GM23338 (cell line): ENCODE measurements around the gene ADGRB3. TPM values are rescaled to one million over a fixed set of nuclear protein-coding genes. Genes with fewer than 3 reads are reported as not detected.

ENCODE experiments used
- ATAC-seq: fragments of 200-7000 bp; cut with Tn5 transposase; 3 replicates; pipeline ENCODE4 v1.9.1; 2020
- DNase-seq: peaks from one replicate; pipeline ENCODE4 v3.0.0-alpha.2; 2015; ENCODE audit warnings: low spot score
- H2AFZ ChIP-seq: fragments of 200-600 bp; sonication (generic); 2 replicates; pipeline ENCODE4 v1.8.0; 2016; ENCODE audit warnings: antibody characterized with exemption, mild to moderate bottlenecking, moderate library complexity
- H3F3A ChIP-seq: fragments of 200-600 bp; sonication (generic); replicated peaks from 2 replicates; pipeline ENCODE4 v1.8.0; 2017; ENCODE audit warnings: antibody characterized with exemption, mixed run types, low read depth
- H3K27ac ChIP-seq: fragments of 200-600 bp; sonication (generic); 2 replicates; pipeline ENCODE4 v1.6.1; 2016; ENCODE audit warnings: low read depth
- H3K27me3 ChIP-seq: fragments of 200-600 bp; sonication (generic); 2 replicates; pipeline ENCODE4 v1.8.0; 2016; ENCODE audit warnings: mild to moderate bottlenecking, mixed run types, moderate library complexity; ENCODE audit not compliant: insufficient read depth
- H3K36me3 ChIP-seq: fragments of 200-600 bp; sonication (generic); 2 replicates; pipeline ENCODE4 v1.8.0; 2016; ENCODE audit warnings: mild to moderate bottlenecking; ENCODE audit not compliant: insufficient read depth
- H3K4me1 ChIP-seq: fragments of 200-600 bp; sonication (generic); 2 replicates; pipeline ENCODE4 v1.8.0; 2016; ENCODE audit warnings: mild to moderate bottlenecking, moderate library complexity; ENCODE audit not compliant: insufficient read depth
- H3K4me2 ChIP-seq: fragments of 200-600 bp; sonication (generic); 2 replicates; pipeline ENCODE4 v1.7.1; 2017; ENCODE audit warnings: mixed run types
- H3K4me3 ChIP-seq: fragments of 200-600 bp; sonication (generic); 2 replicates; pipeline ENCODE4 v1.6.1; 2016; ENCODE audit warnings: mixed run types
- H3K79me2 ChIP-seq: fragments of 200-600 bp; sonication (generic); replicated peaks from 2 replicates; pipeline ENCODE4 v1.8.0; 2017; ENCODE audit warnings: mild to moderate bottlenecking; ENCODE audit not compliant: insufficient read depth
- H3K9me2 ChIP-seq: fragments of 200-600 bp; sonication (generic); 2 replicates; pipeline ENCODE4 v1.8.0; 2017; ENCODE audit not compliant: insufficient read depth
- H4K20me1 ChIP-seq: fragments of 200-600 bp; sonication (generic); replicated peaks from 2 replicates; pipeline ENCODE4 v1.8.0; 2017; ENCODE audit warnings: mild to moderate bottlenecking; ENCODE audit not compliant: insufficient read depth
- H3K27ac Mint-ChIP-seq: 2 replicates; pipeline ENCODE4 v1.8.0; 2020; ENCODE audit warnings: inconsistent platforms, mild to moderate bottlenecking, moderate library complexity, mixed read lengths
- H3K27me3 Mint-ChIP-seq: 3 replicates; pipeline ENCODE4 v1.8.0; 2022; ENCODE audit warnings: low read depth, mild to moderate bottlenecking, moderate library complexity, mixed read lengths, inconsistent platforms; ENCODE audit not compliant: insufficient read depth, poor library complexity
- H3K36me3 Mint-ChIP-seq: 3 replicates; pipeline ENCODE4 v1.8.0; 2021; ENCODE audit warnings: low read depth, mild to moderate bottlenecking, inconsistent platforms, moderate library complexity, mixed read lengths
- H3K4me1 Mint-ChIP-seq: 3 replicates; pipeline ENCODE4 v1.8.0; 2020; ENCODE audit warnings: mild to moderate bottlenecking, inconsistent platforms, mixed read lengths
- H3K4me3 Mint-ChIP-seq: 3 replicates; pipeline ENCODE4 v1.8.0; 2021; ENCODE audit warnings: moderate library complexity, mild to moderate bottlenecking, inconsistent platforms, mixed read lengths
- H3K9me3 Mint-ChIP-seq: 3 replicates; pipeline ENCODE4 v1.8.0; 2020; ENCODE audit warnings: moderate library complexity, mild to moderate bottlenecking, inconsistent platforms, mixed read lengths
- CREB1 ChIP-seq: fragments of 250-450 bp; sonication (Bioruptor Pico); IDR thresholded peaks from 2 replicates; pipeline ENCODE4 v1.5.0; 2020; ENCODE audit warnings: low read depth, mild to moderate bottlenecking, moderate library complexity
- EZH2 ChIP-seq: fragments of 200-600 bp; sonication (generic); IDR thresholded peaks from one replicate; pipeline ENCODE4 v1.8.0; 2017; ENCODE audit warnings: antibody characterized with exemption, mild to moderate bottlenecking, low read depth; ENCODE audit not compliant: unreplicated experiment
- EZH2phosphoT487 ChIP-seq: fragments of 200-600 bp; sonication (generic); IDR thresholded peaks from one replicate; pipeline ENCODE4 v1.8.1; 2018; ENCODE audit warnings: antibody characterized with exemption; ENCODE audit not compliant: unreplicated experiment
- JUNB ChIP-seq: IDR thresholded peaks from one replicate; pipeline ENCODE4 v1.6.1; 2016; ENCODE audit warnings: antibody characterized with exemption; ENCODE audit not compliant: unreplicated experiment
- NANOG ChIP-seq: IDR thresholded peaks from 2 replicates; pipeline ENCODE4 v1.6.1; 2016; ENCODE audit warnings: antibody characterized with exemption, borderline replicate concordance
- POLR2AphosphoS5 ChIP-seq: IDR thresholded peaks from 2 replicates; pipeline ENCODE4 v1.6.1; 2016; ENCODE audit warnings: antibody characterized with exemption, low read depth
- STAT1 ChIP-seq: IDR thresholded peaks from one replicate; pipeline ENCODE4 v1.6.1; 2016; ENCODE audit warnings: antibody characterized with exemption; ENCODE audit not compliant: unreplicated experiment
- ZNF114 ChIP-seq: fragments of 250-450 bp; sonication (Bioruptor Pico); IDR thresholded peaks from 2 replicates; pipeline ENCODE4 v1.5.0; 2020; ENCODE audit warnings: mild to moderate bottlenecking, moderate library complexity
- ZNF331 ChIP-seq: fragments of 250-450 bp; sonication (Bioruptor Pico); IDR thresholded peaks from 2 replicates; pipeline ENCODE4 v1.5.0; 2020; ENCODE audit warnings: low read depth, mild to moderate bottlenecking, moderate library complexity
- polyA plus RNA-seq: library from polyadenylated mRNA; unstranded; fragments of >200 nt; fragmentation: Nextera tagmentation; extraction: Ambion mirVana; gene quantifications from 2 replicates; pipeline ENCODE4 v1.2.1, GENCODE V29; 2016
- total RNA-seq: library from RNA; depleted of rRNA; stranded (reverse); fragments of >200 nt; shearing (Covaris generic); gene quantifications from 2 replicates; pipeline ENCODE4 v1.2.3, GENCODE V29; 2014
- TF ChIP-seq, protein P1 (sequence below): IDR thresholded peaks from 2 replicates; pipeline ENCODE4 v1.6.1; 2016; ENCODE audit warnings: antibody characterized with exemption
- TF ChIP-seq, protein P2 (sequence below): fragments of 250-450 bp; sonication (Bioruptor Pico); IDR thresholded peaks from 2 replicates; pipeline ENCODE4 v1.5.0; 2020; ENCODE audit warnings: mild to moderate bottlenecking, moderate library complexity
- TF ChIP-seq, protein P3 (sequence below), 2 experiments: fragments of 200-600 bp in 1 of 2; sonication (generic) in 1 of 2; conservative IDR thresholded peaks; 2 replicates each; pipeline versions ENCODE4 v1.5.1 to v1.6.1; 2016 to 2017; ENCODE audit warnings: antibody characterized with exemption in 2 of 2, low read depth in 2 of 2, mild to moderate bottlenecking in 2 of 2, moderate library complexity in 1 of 2
- TF ChIP-seq, protein P4 (sequence below): IDR thresholded peaks from one replicate; pipeline ENCODE4 v1.6.1; 2018; ENCODE audit warnings: antibody characterized with exemption; ENCODE audit not compliant: unreplicated experiment

Gene ADGRB3
- total and polyA plus RNA-seq, 2 experiments from 2014 or later: 0.92 to 4.0 TPM

DNA sequence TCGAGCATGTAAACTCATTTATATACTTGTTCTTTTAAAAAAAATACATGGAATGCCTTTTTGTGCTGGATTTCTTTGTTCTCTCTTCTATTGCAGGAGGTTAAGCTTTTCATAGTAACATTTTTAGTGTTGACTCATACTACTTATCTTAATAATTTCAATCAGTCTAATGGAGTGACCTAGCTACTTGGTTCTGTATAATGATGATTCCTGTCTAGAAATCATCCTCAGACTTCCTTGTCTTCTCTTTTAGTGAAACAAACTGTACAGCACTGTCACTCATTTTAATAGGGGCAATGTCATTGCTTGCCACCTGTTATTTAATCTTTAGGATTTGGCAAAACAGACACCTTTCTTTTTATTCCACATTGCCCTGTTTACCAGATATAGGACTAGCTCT lies 62.3 kb downstream of the ADGRB3 start:
- Histone ChIP-seq H3F3A (no peaks in the 10 kb centered on the region), H4K20me1 (no peaks in the 10 kb centered on the region), H3K36me3 (no peaks in the 10 kb centered on the region), H2AFZ (no peak overlapping the region), H3K9me2 (0 out of 2 replicates have a peak, but pooled peaks cover 5% of the 10 kb centered on the region), H3K4me2 (no peak overlapping the region), H3K27ac (no peak overlapping the region), H3K4me1 (no peaks in the 10 kb centered on the region), H3K79me2 (no peaks in the 10 kb centered on the region), H3K4me3 (no peak overlapping the region), H3K27me3 (no peaks in the 10 kb centered on the region)
- ATAC-seq (no peak), DNase-seq (no peak)
- Mint-ChIP-seq H3K36me3 (no peaks in the 10 kb centered on the region), H3K27ac (no peak overlapping the region), H3K9me3 (no peaks in the 10 kb centered on the region), H3K4me3 (no peak overlapping the region), H3K4me1 (peaks cover 18% of the 10 kb centered on the region; the same call in 2 of the 3 replicates), H3K27me3 (no peaks in the 10 kb centered on the region)
- no peak for TF ChIP-seq NANOG
- no peak for TF ChIP-seq JUNB
- no peak for TF ChIP-seq ZNF114 (CRISPR knock-in tag)
- no peak for TF ChIP-seq POLR2AphosphoS5
- TF ChIP-seq STAT1: no peak
- TF ChIP-seq, protein P1, sequence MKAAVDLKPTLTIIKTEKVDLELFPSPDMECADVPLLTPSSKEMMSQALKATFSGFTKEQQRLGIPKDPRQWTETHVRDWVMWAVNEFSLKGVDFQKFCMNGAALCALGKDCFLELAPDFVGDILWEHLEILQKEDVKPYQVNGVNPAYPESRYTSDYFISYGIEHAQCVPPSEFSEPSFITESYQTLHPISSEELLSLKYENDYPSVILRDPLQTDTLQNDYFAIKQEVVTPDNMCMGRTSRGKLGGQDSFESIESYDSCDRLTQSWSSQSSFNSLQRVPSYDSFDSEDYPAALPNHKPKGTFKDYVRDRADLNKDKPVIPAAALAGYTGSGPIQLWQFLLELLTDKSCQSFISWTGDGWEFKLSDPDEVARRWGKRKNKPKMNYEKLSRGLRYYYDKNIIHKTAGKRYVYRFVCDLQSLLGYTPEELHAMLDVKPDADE: no peak
- TF ChIP-seq, protein P2, sequence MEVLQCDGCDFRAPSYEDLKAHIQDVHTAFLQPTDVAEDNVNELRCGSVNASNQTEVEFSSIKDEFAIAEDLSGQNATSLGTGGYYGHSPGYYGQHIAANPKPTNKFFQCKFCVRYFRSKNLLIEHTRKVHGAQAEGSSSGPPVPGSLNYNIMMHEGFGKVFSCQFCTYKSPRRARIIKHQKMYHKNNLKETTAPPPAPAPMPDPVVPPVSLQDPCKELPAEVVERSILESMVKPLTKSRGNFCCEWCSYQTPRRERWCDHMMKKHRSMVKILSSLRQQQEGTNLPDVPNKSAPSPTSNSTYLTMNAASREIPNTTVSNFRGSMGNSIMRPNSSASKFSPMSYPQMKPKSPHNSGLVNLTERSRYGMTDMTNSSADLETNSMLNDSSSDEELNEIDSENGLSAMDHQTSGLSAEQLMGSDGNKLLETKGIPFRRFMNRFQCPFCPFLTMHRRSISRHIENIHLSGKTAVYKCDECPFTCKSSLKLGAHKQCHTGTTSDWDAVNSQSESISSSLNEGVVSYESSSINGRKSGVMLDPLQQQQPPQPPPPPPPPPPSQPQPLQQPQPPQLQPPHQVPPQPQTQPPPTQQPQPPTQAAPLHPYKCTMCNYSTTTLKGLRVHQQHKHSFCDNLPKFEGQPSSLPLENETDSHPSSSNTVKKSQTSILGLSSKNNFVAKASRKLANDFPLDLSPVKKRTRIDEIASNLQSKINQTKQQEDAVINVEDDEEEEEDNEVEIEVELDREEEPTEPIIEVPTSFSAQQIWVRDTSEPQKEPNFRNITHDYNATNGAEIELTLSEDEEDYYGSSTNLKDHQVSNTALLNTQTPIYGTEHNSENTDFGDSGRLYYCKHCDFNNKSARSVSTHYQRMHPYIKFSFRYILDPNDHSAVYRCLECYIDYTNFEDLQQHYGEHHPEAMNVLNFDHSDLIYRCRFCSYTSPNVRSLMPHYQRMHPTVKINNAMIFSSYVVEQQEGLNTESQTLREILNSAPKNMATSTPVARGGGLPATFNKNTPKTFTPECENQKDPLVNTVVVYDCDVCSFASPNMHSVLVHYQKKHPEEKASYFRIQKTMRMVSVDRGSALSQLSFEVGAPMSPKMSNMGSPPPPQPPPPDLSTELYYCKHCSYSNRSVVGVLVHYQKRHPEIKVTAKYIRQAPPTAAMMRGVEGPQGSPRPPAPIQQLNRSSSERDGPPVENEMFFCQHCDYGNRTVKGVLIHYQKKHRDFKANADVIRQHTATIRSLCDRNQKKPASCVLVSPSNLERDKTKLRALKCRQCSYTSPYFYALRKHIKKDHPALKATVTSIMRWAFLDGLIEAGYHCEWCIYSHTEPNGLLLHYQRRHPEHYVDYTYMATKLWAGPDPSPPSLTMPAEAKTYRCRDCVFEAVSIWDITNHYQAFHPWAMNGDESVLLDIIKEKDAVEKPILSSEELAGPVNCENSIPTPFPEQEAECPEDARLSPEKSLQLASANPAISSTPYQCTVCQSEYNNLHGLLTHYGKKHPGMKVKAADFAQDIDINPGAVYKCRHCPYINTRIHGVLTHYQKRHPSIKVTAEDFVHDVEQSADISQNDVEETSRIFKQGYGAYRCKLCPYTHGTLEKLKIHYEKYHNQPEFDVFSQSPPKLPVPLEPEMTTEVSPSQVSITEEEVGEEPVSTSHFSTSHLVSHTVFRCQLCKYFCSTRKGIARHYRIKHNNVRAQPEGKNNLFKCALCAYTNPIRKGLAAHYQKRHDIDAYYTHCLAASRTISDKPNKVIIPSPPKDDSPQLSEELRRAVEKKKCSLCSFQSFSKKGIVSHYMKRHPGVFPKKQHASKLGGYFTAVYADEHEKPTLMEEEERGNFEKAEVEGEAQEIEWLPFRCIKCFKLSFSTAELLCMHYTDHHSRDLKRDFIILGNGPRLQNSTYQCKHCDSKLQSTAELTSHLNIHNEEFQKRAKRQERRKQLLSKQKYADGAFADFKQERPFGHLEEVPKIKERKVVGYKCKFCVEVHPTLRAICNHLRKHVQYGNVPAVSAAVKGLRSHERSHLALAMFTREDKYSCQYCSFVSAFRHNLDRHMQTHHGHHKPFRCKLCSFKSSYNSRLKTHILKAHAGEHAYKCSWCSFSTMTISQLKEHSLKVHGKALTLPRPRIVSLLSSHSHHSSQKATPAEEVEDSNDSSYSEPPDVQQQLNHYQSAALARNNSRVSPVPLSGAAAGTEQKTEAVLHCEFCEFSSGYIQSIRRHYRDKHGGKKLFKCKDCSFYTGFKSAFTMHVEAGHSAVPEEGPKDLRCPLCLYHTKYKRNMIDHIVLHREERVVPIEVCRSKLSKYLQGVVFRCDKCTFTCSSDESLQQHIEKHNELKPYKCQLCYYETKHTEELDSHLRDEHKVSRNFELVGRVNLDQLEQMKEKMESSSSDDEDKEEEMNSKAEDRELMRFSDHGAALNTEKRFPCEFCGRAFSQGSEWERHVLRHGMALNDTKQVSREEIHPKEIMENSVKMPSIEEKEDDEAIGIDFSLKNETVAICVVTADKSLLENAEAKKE (CRISPR knock-in tag): no peak
- TF ChIP-seq EZH2phosphoT487: no peak
- no peak for TF ChIP-seq ZNF331 (CRISPR knock-in tag)
- TF ChIP-seq, protein P3, sequence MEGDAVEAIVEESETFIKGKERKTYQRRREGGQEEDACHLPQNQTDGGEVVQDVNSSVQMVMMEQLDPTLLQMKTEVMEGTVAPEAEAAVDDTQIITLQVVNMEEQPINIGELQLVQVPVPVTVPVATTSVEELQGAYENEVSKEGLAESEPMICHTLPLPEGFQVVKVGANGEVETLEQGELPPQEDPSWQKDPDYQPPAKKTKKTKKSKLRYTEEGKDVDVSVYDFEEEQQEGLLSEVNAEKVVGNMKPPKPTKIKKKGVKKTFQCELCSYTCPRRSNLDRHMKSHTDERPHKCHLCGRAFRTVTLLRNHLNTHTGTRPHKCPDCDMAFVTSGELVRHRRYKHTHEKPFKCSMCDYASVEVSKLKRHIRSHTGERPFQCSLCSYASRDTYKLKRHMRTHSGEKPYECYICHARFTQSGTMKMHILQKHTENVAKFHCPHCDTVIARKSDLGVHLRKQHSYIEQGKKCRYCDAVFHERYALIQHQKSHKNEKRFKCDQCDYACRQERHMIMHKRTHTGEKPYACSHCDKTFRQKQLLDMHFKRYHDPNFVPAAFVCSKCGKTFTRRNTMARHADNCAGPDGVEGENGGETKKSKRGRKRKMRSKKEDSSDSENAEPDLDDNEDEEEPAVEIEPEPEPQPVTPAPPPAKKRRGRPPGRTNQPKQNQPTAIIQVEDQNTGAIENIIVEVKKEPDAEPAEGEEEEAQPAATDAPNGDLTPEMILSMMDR (conservative IDR thresholded peaks at IDR 0.05; ENCODE audit: low read depth in 2 of 2): no peak
- no peak for TF ChIP-seq CREB1 (CRISPR knock-in tag)
- TF ChIP-seq EZH2: no peak
- TF ChIP-seq, protein P4, sequence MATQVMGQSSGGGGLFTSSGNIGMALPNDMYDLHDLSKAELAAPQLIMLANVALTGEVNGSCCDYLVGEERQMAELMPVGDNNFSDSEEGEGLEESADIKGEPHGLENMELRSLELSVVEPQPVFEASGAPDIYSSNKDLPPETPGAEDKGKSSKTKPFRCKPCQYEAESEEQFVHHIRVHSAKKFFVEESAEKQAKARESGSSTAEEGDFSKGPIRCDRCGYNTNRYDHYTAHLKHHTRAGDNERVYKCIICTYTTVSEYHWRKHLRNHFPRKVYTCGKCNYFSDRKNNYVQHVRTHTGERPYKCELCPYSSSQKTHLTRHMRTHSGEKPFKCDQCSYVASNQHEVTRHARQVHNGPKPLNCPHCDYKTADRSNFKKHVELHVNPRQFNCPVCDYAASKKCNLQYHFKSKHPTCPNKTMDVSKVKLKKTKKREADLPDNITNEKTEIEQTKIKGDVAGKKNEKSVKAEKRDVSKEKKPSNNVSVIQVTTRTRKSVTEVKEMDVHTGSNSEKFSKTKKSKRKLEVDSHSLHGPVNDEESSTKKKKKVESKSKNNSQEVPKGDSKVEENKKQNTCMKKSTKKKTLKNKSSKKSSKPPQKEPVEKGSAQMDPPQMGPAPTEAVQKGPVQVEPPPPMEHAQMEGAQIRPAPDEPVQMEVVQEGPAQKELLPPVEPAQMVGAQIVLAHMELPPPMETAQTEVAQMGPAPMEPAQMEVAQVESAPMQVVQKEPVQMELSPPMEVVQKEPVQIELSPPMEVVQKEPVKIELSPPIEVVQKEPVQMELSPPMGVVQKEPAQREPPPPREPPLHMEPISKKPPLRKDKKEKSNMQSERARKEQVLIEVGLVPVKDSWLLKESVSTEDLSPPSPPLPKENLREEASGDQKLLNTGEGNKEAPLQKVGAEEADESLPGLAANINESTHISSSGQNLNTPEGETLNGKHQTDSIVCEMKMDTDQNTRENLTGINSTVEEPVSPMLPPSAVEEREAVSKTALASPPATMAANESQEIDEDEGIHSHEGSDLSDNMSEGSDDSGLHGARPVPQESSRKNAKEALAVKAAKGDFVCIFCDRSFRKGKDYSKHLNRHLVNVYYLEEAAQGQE: no peak
